NCI-H748 (cell line): ENCODE measurements around the gene DNAJC9.

Source experiments
- DNase-seq: peaks from one replicate; lab custom pipeline; 2025; ENCODE audit not compliant: unreplicated experiment; lab: John Stamatoyannopoulos, UW

Gene DNAJC9, protein sequence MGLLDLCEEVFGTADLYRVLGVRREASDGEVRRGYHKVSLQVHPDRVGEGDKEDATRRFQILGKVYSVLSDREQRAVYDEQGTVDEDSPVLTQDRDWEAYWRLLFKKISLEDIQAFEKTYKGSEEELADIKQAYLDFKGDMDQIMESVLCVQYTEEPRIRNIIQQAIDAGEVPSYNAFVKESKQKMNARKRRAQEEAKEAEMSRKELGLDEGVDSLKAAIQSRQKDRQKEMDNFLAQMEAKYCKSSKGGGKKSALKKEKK

GRCh38 chr10:73246646-73247508 is at the start of gene DNAJC9:
DNAJC9 (minus strand) TSS chr10:73247255; CDS start chr10:73247189, 66 bp downstream.
- DNase-seq: peak; percentile 94

GRCh38 chr10:73293461-73293860 is 46.4 kb upstream of the DNAJC9 start:
- DNase-seq: no peak

- DNase-seq: no peak
Observed at GRCh38 chr10:73289958-73290357, 42.9 kb upstream of the DNAJC9 start.

DNA sequence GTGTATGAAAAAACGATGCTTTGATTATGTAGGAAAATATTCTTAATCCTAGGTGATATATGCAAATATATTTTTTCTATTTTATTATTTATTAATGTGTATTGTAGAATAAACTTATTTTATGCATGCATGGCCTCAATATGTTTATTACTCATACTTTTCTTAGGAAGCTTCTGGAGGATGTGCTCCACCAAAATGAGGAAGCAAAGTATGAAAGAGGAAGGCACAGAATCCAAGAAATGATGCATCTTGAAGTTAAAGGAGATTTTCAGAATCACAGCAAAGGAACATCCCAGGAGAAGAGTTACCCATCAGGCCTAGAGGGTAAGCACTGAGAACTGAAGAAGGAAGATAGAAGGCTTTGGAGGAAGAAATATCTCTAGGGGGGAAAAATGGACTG is 40.4 kb upstream of the DNAJC9 start:
- DNase-seq: no peak

DNA sequence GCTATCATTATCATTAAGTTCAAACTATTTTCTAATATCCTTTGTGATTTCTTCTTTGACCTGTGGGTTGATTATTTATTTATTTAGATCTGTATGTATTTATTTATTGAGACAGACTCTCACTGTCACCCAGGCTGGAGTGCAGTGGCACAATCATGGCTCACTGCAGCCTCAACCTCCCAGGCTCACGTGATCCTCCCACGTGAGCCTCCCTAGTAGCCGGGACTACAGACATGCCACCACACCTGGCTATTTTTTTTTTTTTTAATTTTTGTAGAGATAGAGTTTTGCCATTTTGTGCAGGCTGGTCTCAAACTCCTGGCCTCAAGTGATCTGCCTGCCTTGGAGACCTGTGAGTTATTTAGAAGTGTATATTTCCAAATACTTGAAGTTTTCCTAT is 34.0 kb upstream of the DNAJC9 start:
- DNase-seq: no peak

GRCh38 chr10:73264423-73264822 is 17.4 kb upstream of the DNAJC9 start:
- DNase-seq: no peak

- peak; percentile 3 for DNase-seq
Observed at GRCh38 chr10:73263693-73264347, 16.8 kb upstream of the DNAJC9 start.

GRCh38 chr10:73262880-73263555 is 16.0 kb upstream of the DNAJC9 start:
- no peak for DNase-seq

- no peak for DNase-seq
Observed at GRCh38 chr10:73262105-73262730, 15.2 kb upstream of the DNAJC9 start.

GRCh38 chr10:73261362-73261995 is 14.4 kb upstream of the DNAJC9 start:
- DNase-seq: no peak

DNA sequence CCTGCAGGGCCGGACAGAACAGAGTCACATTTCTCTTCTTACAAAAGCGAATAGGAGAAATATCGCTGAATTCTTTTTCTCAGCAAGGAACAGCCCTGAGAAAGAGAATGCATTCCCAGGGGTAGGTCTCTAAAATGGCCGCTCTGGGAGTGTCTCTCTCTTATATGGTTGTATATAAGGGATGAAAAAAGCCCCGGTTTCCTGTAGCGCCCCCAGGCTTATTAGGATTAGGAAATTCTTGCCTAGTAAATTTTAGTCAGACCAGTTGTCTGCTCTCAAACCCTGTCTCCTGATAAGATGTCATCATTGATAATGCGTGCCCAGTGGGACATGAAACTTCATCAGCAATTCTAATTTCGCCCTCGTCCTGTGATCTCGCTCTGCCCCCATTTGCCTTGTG is 11.6 kb upstream of the DNAJC9 start:
- peak; percentile 1 for DNase-seq

GRCh38 chr10:73253225-73253555 is 6.1 kb upstream of the DNAJC9 start:
- peak; percentile 7 for DNase-seq

DNA sequence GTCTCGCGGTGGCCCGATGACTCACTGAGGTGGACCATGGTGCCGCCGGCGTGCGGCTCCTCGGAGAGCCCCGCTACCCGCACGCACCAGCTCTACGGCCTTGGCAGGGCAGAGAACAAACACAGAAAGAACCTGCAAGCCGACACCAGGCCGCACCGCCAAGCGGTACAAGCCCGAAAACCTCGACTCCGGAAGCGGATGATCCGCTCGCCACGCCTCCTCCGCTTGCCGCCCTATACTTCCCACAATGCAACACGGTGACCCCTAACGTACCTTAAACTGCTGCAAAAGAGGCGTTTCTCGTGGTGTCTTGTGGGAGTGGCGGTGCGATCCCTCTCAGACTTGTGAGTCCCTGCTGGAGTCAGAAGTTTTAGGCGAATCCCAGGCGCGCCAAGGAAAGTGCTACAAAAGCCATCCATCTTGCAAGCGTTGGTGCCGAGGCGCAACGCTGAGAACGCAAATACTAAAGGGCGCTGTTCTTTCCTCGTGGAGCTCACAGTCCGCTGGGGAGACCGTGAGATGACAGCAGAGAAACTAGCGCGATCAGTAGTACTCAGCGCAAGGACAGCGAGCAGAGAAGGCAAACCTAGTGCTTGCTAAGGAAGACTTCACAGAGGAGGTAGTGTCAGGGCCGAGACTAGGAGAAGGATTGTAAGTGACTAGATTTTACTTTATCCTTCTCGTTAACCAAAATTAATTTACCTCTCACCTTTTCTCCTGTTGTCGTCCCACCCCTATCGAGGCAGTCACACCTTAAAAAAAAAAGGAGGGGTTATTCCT is 5.6 kb upstream of the DNAJC9 start, which contains the start of gene MRPS16:
TSS of gene MRPS16 (minus strand) at position 200 of the 780 bp plus-strand sequence. CDS start at position 38, 162 bp downstream.
- peak; percentile 95 for DNase-seq

DNA sequence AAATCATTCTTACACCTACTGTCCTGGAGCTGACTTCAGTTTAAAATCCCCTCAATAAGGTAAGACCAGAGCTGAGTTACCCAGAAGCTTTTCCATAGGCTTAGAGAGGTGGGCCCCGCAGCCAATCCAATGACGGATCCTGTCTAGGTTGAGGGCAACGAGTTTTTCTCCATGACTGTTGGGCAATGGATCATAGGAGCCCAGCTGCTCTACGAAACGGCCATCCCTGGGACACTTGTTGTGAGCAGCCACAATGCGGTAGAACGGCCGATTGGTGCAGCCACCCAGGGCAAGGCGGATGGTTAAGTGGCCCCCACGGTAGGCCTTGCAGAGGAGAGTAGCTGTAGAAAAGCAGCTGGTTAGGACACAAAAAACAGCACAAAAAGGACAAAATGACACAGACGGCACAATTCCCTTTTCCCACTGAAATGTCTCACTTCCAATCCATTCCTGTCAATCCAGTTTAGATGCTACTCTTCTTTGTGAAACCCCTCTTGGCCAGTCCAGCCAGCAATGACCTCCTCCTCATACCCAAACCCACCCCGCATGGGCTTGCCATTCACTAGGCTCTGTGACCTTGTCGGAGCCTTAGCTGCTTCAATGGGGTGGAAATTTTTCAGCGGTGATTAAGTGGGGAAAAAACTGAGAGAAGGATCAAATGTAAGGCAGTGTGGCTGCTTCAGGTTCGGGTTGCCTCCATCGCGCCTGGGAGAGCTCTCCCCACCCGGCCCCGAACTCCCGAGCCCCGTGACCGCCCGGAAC is 4.8 kb upstream of the DNAJC9 start:
- peak; percentile 28 for DNase-seq

GRCh38 chr10:73248259-73248724 is 1.2 kb upstream of the DNAJC9 start:
- no peak for DNase-seq

DNA sequence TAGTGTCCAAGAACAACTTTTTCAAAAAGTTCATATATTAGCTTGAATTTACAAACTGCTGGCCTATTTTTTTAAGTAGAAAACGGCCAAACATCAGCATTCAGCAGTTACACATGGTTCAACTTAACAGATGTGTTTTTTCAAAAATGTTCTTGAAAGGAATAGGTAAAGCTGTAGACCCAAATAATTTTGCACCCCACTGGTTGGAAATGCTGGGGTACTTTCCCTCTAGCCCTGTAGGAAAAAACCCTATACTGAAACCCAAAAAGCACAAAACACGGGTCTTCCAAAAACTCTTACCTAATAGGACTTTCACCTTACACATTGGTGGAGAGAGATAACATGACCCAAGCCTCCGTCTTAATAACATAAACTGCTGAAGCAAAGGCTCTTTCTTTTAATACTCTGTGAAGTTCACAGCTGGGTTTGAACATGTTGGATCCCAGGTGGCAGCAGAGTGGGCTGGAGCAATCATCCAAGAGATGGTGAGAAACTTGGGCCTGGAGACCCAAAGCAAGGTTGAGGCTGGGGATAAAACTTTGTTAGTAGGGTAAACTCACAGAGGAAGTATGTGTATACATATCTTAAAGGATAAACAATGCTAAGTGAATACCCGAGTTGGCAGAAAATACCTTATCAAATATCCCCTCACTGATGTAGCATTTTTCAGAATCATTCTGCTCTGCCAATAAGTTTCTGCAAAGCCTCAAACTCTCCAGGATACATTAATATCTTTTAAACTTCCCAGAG is 629 bp upstream of the DNAJC9 start:
- no peak for DNase-seq

- no peak for DNase-seq
Observed at GRCh38 chr10:73246322-73246645, 771 bp downstream of the DNAJC9 start.

GRCh38 chr10:73244866-73245477 is 2.1 kb downstream of the DNAJC9 start:
- no peak for DNase-seq
